WTC11 (cell line): ENCODE data around the gene PDZD2.

Source experiments
- ELF4 ChIP-seq: sonication (generic); formaldehyde crosslinking; IDR thresholded peaks from 2 replicates; pipeline ENCODE4 v1.8.1; 2022; ENCODE audit warnings: low read depth, mild to moderate bottlenecking, moderate library complexity, missing genetic modification reagents
- KAT7 ChIP-seq: sonication (generic); formaldehyde crosslinking; IDR thresholded peaks from 2 replicates; pipeline ENCODE4 v1.8.1; 2023; ENCODE audit warnings: missing genetic modification reagents, mild to moderate bottlenecking, borderline replicate concordance
- MXD4 ChIP-seq: fragments of 250-450 bp; sonication (Bioruptor Pico); IDR thresholded peaks from 2 replicates; pipeline ENCODE4 v1.8.0; 2021; ENCODE audit warnings: mild to moderate bottlenecking, moderate library complexity, borderline replicate concordance
- NR1H2 ChIP-seq: sonication (generic); formaldehyde crosslinking; IDR thresholded peaks from 2 replicates; pipeline ENCODE4 v1.9.0; 2021; ENCODE audit warnings: mild to moderate bottlenecking, moderate library complexity, missing genetic modification reagents
- SOX15 ChIP-seq: fragments of 250-450 bp; sonication (Bioruptor Pico); IDR thresholded peaks from 2 replicates; pipeline ENCODE4 v1.9.0; 2021; ENCODE audit warnings: mild to moderate bottlenecking
- ZNF317 ChIP-seq: sonication (generic); formaldehyde crosslinking; IDR thresholded peaks from 2 replicates; pipeline ENCODE4 v1.8.1; 2023; ENCODE audit warnings: low read depth, mild to moderate bottlenecking, moderate library complexity, missing genetic modification reagents, borderline replicate concordance
- TF ChIP-seq, protein P1 (sequence below): fragments of 200-600 bp; IDR thresholded peaks from 2 replicates; pipeline ENCODE4 v1.8.0; 2022; ENCODE audit warnings: antibody characterized with exemption
- TF ChIP-seq, protein P2 (sequence below): sonication (generic); formaldehyde crosslinking; IDR thresholded peaks from 2 replicates; pipeline ENCODE4 v1.8.0; 2022; ENCODE audit warnings: mild to moderate bottlenecking, missing genetic modification reagents
- TF ChIP-seq, protein P3 (sequence below): sonication (generic); formaldehyde crosslinking; IDR thresholded peaks from 2 replicates; pipeline ENCODE4 v1.8.1; 2023; ENCODE audit warnings: mild to moderate bottlenecking, missing genetic modification reagents
- TF ChIP-seq, protein P4 (sequence below): sonication (generic); formaldehyde crosslinking; IDR thresholded peaks from 2 replicates; pipeline ENCODE4 v1.8.0; 2023; ENCODE audit warnings: missing genetic modification reagents
- TF ChIP-seq, protein P5 (sequence below): fragments of 250-450 bp; sonication (Bioruptor Pico); IDR thresholded peaks from 2 replicates; pipeline ENCODE4 v1.9.0; 2021; ENCODE audit warnings: mild to moderate bottlenecking
- TF ChIP-seq, protein P6 (sequence below): fragments of 250-450 bp; sonication (Bioruptor Pico); IDR thresholded peaks from 2 replicates; pipeline ENCODE4 v2.1.2; 2022; ENCODE audit warnings: mild to moderate bottlenecking, moderate library complexity
- TF ChIP-seq, protein P7 (sequence below): sonication (generic); formaldehyde crosslinking; IDR thresholded peaks from 2 replicates; pipeline ENCODE4 v1.8.1; 2023; ENCODE audit warnings: mild to moderate bottlenecking, missing genetic modification reagents

DNA sequence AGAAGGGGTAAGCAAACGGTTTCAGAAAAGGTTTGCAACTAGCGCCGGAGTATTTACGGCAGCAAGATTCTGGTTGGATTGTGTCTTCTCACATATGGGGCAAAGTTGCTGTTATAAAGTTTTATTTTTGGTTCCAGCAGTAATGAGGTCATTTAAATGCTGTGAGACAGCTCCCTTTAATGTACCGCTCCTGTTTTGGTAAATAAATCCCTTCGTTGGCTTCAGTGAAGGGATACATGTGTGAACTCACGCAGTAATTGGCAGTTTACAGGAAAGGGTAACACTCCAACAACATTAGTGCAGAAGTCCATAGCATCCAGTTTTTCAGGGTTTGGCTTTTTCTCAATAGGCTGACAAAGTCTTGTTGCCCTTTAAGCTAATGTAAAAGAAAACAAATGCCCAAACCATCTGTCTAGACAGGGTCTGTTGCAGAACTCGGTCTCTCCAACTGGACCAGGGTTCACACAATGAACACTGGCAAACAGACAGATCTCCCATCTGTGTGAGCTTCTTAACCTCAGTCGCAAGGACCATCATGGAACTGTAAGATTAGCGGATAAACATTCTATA, 351.2 kb downstream of the PDZD2 start:
- TF ChIP-seq, protein P1, sequence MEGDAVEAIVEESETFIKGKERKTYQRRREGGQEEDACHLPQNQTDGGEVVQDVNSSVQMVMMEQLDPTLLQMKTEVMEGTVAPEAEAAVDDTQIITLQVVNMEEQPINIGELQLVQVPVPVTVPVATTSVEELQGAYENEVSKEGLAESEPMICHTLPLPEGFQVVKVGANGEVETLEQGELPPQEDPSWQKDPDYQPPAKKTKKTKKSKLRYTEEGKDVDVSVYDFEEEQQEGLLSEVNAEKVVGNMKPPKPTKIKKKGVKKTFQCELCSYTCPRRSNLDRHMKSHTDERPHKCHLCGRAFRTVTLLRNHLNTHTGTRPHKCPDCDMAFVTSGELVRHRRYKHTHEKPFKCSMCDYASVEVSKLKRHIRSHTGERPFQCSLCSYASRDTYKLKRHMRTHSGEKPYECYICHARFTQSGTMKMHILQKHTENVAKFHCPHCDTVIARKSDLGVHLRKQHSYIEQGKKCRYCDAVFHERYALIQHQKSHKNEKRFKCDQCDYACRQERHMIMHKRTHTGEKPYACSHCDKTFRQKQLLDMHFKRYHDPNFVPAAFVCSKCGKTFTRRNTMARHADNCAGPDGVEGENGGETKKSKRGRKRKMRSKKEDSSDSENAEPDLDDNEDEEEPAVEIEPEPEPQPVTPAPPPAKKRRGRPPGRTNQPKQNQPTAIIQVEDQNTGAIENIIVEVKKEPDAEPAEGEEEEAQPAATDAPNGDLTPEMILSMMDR: no peak
- TF ChIP-seq, protein P2, sequence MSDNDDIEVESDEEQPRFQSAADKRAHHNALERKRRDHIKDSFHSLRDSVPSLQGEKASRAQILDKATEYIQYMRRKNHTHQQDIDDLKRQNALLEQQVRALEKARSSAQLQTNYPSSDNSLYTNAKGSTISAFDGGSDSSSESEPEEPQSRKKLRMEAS: no peak
- TF ChIP-seq SOX15 (CRISPR knock-in tag): no peak
- TF ChIP-seq, protein P3, sequence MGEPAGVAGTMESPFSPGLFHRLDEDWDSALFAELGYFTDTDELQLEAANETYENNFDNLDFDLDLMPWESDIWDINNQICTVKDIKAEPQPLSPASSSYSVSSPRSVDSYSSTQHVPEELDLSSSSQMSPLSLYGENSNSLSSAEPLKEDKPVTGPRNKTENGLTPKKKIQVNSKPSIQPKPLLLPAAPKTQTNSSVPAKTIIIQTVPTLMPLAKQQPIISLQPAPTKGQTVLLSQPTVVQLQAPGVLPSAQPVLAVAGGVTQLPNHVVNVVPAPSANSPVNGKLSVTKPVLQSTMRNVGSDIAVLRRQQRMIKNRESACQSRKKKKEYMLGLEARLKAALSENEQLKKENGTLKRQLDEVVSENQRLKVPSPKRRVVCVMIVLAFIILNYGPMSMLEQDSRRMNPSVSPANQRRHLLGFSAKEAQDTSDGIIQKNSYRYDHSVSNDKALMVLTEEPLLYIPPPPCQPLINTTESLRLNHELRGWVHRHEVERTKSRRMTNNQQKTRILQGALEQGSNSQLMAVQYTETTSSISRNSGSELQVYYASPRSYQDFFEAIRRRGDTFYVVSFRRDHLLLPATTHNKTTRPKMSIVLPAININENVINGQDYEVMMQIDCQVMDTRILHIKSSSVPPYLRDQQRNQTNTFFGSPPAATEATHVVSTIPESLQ: no peak
- TF ChIP-seq KAT7 (CRISPR knock-in tag): no peak
- TF ChIP-seq, protein P4, sequence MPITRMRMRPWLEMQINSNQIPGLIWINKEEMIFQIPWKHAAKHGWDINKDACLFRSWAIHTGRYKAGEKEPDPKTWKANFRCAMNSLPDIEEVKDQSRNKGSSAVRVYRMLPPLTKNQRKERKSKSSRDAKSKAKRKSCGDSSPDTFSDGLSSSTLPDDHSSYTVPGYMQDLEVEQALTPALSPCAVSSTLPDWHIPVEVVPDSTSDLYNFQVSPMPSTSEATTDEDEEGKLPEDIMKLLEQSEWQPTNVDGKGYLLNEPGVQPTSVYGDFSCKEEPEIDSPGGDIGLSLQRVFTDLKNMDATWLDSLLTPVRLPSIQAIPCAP (CRISPR knock-in tag): no peak
- no peak for TF ChIP-seq ELF4 (CRISPR knock-in tag)
- TF ChIP-seq, protein P5, sequence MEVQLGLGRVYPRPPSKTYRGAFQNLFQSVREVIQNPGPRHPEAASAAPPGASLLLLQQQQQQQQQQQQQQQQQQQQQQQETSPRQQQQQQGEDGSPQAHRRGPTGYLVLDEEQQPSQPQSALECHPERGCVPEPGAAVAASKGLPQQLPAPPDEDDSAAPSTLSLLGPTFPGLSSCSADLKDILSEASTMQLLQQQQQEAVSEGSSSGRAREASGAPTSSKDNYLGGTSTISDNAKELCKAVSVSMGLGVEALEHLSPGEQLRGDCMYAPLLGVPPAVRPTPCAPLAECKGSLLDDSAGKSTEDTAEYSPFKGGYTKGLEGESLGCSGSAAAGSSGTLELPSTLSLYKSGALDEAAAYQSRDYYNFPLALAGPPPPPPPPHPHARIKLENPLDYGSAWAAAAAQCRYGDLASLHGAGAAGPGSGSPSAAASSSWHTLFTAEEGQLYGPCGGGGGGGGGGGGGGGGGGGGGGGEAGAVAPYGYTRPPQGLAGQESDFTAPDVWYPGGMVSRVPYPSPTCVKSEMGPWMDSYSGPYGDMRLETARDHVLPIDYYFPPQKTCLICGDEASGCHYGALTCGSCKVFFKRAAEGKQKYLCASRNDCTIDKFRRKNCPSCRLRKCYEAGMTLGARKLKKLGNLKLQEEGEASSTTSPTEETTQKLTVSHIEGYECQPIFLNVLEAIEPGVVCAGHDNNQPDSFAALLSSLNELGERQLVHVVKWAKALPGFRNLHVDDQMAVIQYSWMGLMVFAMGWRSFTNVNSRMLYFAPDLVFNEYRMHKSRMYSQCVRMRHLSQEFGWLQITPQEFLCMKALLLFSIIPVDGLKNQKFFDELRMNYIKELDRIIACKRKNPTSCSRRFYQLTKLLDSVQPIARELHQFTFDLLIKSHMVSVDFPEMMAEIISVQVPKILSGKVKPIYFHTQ (CRISPR knock-in tag): no peak
- no peak for TF ChIP-seq ZNF317 (CRISPR knock-in tag)
- no peak for TF ChIP-seq MXD4 (CRISPR knock-in tag)
- TF ChIP-seq, protein P6, sequence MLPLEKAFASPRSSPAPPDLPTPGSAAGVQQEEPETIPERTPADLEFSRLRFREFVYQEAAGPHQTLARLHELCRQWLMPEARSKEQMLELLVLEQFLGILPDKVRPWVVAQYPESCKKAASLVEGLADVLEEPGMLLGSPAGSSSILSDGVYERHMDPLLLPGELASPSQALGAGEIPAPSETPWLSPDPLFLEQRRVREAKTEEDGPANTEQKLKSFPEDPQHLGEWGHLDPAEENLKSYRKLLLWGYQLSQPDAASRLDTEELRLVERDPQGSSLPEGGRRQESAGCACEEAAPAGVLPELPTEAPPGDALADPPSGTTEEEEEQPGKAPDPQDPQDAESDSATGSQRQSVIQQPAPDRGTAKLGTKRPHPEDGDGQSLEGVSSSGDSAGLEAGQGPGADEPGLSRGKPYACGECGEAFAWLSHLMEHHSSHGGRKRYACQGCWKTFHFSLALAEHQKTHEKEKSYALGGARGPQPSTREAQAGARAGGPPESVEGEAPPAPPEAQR (CRISPR knock-in tag): no peak
- TF ChIP-seq, protein P7, sequence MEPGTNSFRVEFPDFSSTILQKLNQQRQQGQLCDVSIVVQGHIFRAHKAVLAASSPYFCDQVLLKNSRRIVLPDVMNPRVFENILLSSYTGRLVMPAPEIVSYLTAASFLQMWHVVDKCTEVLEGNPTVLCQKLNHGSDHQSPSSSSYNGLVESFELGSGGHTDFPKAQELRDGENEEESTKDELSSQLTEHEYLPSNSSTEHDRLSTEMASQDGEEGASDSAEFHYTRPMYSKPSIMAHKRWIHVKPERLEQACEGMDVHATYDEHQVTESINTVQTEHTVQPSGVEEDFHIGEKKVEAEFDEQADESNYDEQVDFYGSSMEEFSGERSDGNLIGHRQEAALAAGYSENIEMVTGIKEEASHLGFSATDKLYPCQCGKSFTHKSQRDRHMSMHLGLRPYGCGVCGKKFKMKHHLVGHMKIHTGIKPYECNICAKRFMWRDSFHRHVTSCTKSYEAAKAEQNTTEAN (CRISPR knock-in tag): no peak
- TF ChIP-seq NR1H2: no peak
